Hepatocyte (in vitro differentiated cells): ENCODE measurements around the gene C12orf43. TPM values are rescaled to one million over a fixed set of nuclear protein-coding genes. Genes with fewer than 3 reads are reported as not detected.

Experiments used
- DNase-seq: peaks from one replicate; pipeline ENCODE4 v3.0.0-alpha.2; 2016; ENCODE audit warnings: low spot score
- H2AFZ ChIP-seq: fragments of 200-600 bp; sonication (generic); 2 replicates; pipeline ENCODE4 v1.6.0; 2016; ENCODE audit warnings: antibody characterized with exemption, mild to moderate bottlenecking
- H3K27ac ChIP-seq: fragments of 200-600 bp; sonication (generic); 2 replicates; pipeline ENCODE4 v1.5.1; 2016; ENCODE audit warnings: mild to moderate bottlenecking
- H3K27me3 ChIP-seq: fragments of 200-600 bp; sonication (generic); 2 replicates; pipeline ENCODE4 v1.6.1; 2016
- H3K36me3 ChIP-seq: fragments of 200-600 bp; sonication (generic); replicated peaks from 2 replicates; pipeline ENCODE4 v1.5.1; 2016; ENCODE audit warnings: low read depth; ENCODE audit not compliant: insufficient read depth
- H3K4me1 ChIP-seq: fragments of 200-600 bp; sonication (generic); 2 replicates; pipeline ENCODE4 v1.5.1; 2016; ENCODE audit warnings: mild to moderate bottlenecking, moderate library complexity; ENCODE audit not compliant: insufficient read depth
- H3K4me2 ChIP-seq: fragments of 200-600 bp; sonication (generic); 2 replicates; pipeline ENCODE4 v1.6.0; 2016
- H3K4me3 ChIP-seq: fragments of 200-600 bp; sonication (generic); 2 replicates; pipeline ENCODE4 v1.5.1; 2016; ENCODE audit warnings: mild to moderate bottlenecking
- H3K79me2 ChIP-seq: fragments of 200-600 bp; sonication (generic); 2 replicates; pipeline ENCODE4 v1.6.0; 2017; ENCODE audit warnings: mild to moderate bottlenecking
- H3K9me2 ChIP-seq: fragments of 200-600 bp; sonication (generic); replicated peaks from 2 replicates; pipeline ENCODE4 v1.6.0; 2017; ENCODE audit warnings: mild to moderate bottlenecking; ENCODE audit not compliant: insufficient read depth
- H3K9me3 ChIP-seq: fragments of 200-600 bp; sonication (generic); 2 replicates; pipeline ENCODE4 v1.5.1; 2016; ENCODE audit warnings: low read depth, mild to moderate bottlenecking
- H4K20me1 ChIP-seq: fragments of 200-600 bp; sonication (generic); 2 replicates; pipeline ENCODE4 v1.6.0; 2016; ENCODE audit warnings: mild to moderate bottlenecking; ENCODE audit not compliant: insufficient read depth, poor library complexity, severe bottlenecking
- CTCF ChIP-seq: fragments of 200-600 bp; sonication (generic); IDR thresholded peaks from 2 replicates; pipeline ENCODE4 v1.5.1; 2016; ENCODE audit warnings: antibody characterized with exemption, mild to moderate bottlenecking; ENCODE audit not compliant: poor library complexity
- EZH2 ChIP-seq: fragments of 200-600 bp; sonication (generic); IDR thresholded peaks from 2 replicates; pipeline ENCODE4 v1.6.1; 2016; ENCODE audit warnings: antibody characterized with exemption, mild to moderate bottlenecking, borderline replicate concordance
- EZH2phosphoT487 ChIP-seq: fragments of 200-600 bp; sonication (generic); IDR thresholded peaks from one replicate; pipeline ENCODE4 v1.6.1; 2018; ENCODE audit warnings: antibody characterized with exemption, mild to moderate bottlenecking, low read depth, moderate library complexity; ENCODE audit not compliant: unreplicated experiment, severe bottlenecking
- WGBS: methylation state at CpG from one replicate; pipeline ENCODE4 v1.1.6; 2016; ENCODE audit warnings: low lambda C conversion rate; ENCODE audit errors: missing lambda C conversion rate; 5-methylcytosine and 5-hydroxymethylcytosine counted together
- polyA plus RNA-seq: library from polyadenylated mRNA; unstranded; fragments of >200 nt; fragmentation: Nextera tagmentation; extraction: Ambion mirVana; gene quantifications from 2 replicates; pipeline ENCODE4 v1.2.1, GENCODE V29; 2016
- total RNA-seq: library from RNA; depleted of rRNA; stranded (reverse); fragments of >200 nt; gene quantifications from 2 replicates; pipeline ENCODE4 v1.2.3, GENCODE V29; 2014

Gene C12orf43
- total and polyA plus RNA-seq, 2 experiments from 2014 or later = 11.3 to 11.8 TPM

GRCh38 chr12:121018860-121019617 is 2.8 kb upstream of the C12orf43 start:
- Histone ChIP-seq H3K27me3 (no peaks in the 10 kb centered on the region), H3K4me1 (peaks cover 4% of the 10 kb centered on the region), H3K36me3 (no peaks in the 10 kb centered on the region), H3K9me3 (no peaks in the 10 kb centered on the region), H4K20me1 (no peaks in the 10 kb centered on the region), H3K27ac (no peak overlapping the region), H3K79me2 (peaks cover 12% of the 10 kb centered on the region), H3K4me2 (no peak overlapping the region), H2AFZ (no peak overlapping the region), H3K9me2 (no peaks in the 10 kb centered on the region), H3K4me3 (no peak overlapping the region)
- TF ChIP-seq CTCF = no peak
- no peak for TF ChIP-seq EZH2phosphoT487
- TF ChIP-seq EZH2 = no peak
- no peak for DNase-seq
- 86% methylated on average over 2 of the region's 2 CpGs for WGBS

DNA sequence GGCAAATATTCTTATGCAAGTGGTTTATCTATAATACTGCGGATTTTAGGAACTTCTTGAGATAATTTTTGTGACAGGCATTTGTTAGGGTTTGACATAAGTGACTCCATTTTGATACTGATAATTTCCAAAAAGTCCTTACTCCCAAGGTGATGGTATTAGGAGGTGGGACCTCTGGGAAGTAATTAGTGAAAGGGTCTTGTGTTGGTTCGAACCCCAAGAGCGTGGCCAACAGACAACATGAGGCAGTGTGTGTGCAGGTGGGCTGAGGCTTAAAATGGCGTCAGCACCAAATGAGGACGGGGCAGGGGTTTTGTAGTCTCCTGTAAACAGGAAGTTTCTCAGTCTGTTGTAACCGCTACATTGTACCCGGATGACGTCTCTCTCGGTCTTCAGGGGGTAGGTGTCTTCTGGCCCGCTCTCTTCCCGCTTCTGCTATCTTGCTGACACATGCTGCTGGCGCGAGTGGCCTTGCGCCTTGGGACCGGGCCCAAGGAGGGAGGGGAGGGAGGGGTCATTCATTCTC is 1.7 kb upstream of the C12orf43 start:
- no peaks in the 10 kb centered on the region for H3K36me3 ChIP-seq
- H3K4me3 ChIP-seq = no peak overlapping the region
- WGBS = 95% methylated on average over 15 of the region's 15 CpGs
- no peaks in the 10 kb centered on the region for H3K27me3 ChIP-seq
- no peaks in the 10 kb centered on the region for H3K9me3 ChIP-seq
- no peak for DNase-seq
- TF ChIP-seq EZH2phosphoT487 = no peak
- no peak for TF ChIP-seq EZH2
- H3K9me2 ChIP-seq = no peaks in the 10 kb centered on the region
- no peak overlapping the region for H3K4me2 ChIP-seq
- H4K20me1 ChIP-seq = no peaks in the 10 kb centered on the region
- no peak overlapping the region for H3K27ac ChIP-seq
- H2AFZ ChIP-seq = no peak overlapping the region
- H3K4me1 ChIP-seq = peaks cover 4% of the 10 kb centered on the region
- peaks cover 12% of the 10 kb centered on the region for H3K79me2 ChIP-seq

GRCh38 chr12:121013715-121014114 is 2.6 kb downstream of the C12orf43 start:
- Histone ChIP-seq H3K27me3 (no peaks in the 10 kb centered on the region), H3K9me3 (no peaks in the 10 kb centered on the region), H2AFZ (no peak overlapping the region), H3K4me1 (peaks cover 4% of the 10 kb centered on the region), H3K27ac (no peak overlapping the region), H3K9me2 (no peaks in the 10 kb centered on the region), H4K20me1 (no peaks in the 10 kb centered on the region), H3K79me2 (peaks cover 12% of the 10 kb centered on the region), H3K4me3 (no peak overlapping the region), H3K4me2 (no peak overlapping the region), H3K36me3 (no peaks in the 10 kb centered on the region)
- no peak for DNase-seq
- TF ChIP-seq CTCF (no peak), EZH2 (no peak), EZH2phosphoT487 (no peak)
- WGBS = 94% methylated on average over 3 of the region's 3 CpGs

- no peak overlapping the region for H3K4me3 ChIP-seq
- H3K27ac ChIP-seq = no peak overlapping the region
- no peaks in the 10 kb centered on the region for H3K9me2 ChIP-seq
- no peak overlapping the region for H3K4me2 ChIP-seq
- no peak overlapping the region for H2AFZ ChIP-seq
- peaks cover 4% of the 10 kb centered on the region for H3K4me1 ChIP-seq
- DNase-seq = no peak
- TF ChIP-seq EZH2phosphoT487 = no peak
- TF ChIP-seq CTCF = no peak
- no peak for TF ChIP-seq EZH2
- H3K9me3 ChIP-seq = no peaks in the 10 kb centered on the region
- WGBS = 78% methylated on average over 6 of the region's 6 CpGs
- no peaks in the 10 kb centered on the region for H3K36me3 ChIP-seq
- H4K20me1 ChIP-seq = no peaks in the 10 kb centered on the region
- H3K27me3 ChIP-seq = no peaks in the 10 kb centered on the region
- H3K79me2 ChIP-seq = peaks cover 12% of the 10 kb centered on the region
These were observed 4.5 kb downstream of the C12orf43 start for GRCh38 chr12:121011820-121012219.
